ENCODE data around the gene ST14.
"Not testable (repeated sequence)": the region's sequence is repeated elsewhere in the genome, so short reads cannot be mapped to it uniquely, and the experiment has no call there.

Gene ST14

GRCh38 chr11:130170345-130170744 is 10.8 kb downstream of the ST14 start:
- H3K9ac ChIP-seq (ENCODE audit: low read length in 5 of 5) = no peak overlapping the region
- H3K27ac ChIP-seq (ENCODE audit: low read depth, low read length) = no peak overlapping the region
- no peaks in the 10 kb centered on the region for H3K4me1 ChIP-seq (ENCODE audit: control insufficient read depth in 5 of 5, insufficient read depth in 5 of 5, low read length in 5 of 5)
- peaks cover 0 to 15% (median 5%) of the 10 kb centered on the region in 5 donors for H3K27me3 ChIP-seq (ENCODE audit: control insufficient read depth in 5 of 5, insufficient read depth in 4 of 5, low read length in 5 of 5)
- H3K36me3 ChIP-seq (ENCODE audit: control insufficient read depth in 5 of 5, insufficient read depth in 5 of 5, low read length in 5 of 5) = no peaks in the 10 kb centered on the region
- H3K9me3 ChIP-seq (ENCODE audit: control insufficient read depth in 5 of 5, low read length in 5 of 5) = peaks cover 0 to 7% (median 5%) of the 10 kb centered on the region in 5 donors
- H3K4me3 ChIP-seq (ENCODE audit: low read depth in 1 of 5, low read length in 5 of 5) = no peak overlapping the region

- Histone ChIP-seq H3K4me3 (ENCODE audit: low read depth in 1 of 5, low read length in 5 of 5) (no peak overlapping the region), H3K9me3 (ENCODE audit: control insufficient read depth in 5 of 5, low read length in 5 of 5) (peaks cover 0 to 7% (median 5%) of the 10 kb centered on the region in 5 donors), H3K4me1 (ENCODE audit: control insufficient read depth in 5 of 5, insufficient read depth in 5 of 5, low read length in 5 of 5) (no peaks in the 10 kb centered on the region), H3K9ac (ENCODE audit: low read length in 5 of 5) (no peak overlapping the region), H3K36me3 (ENCODE audit: control insufficient read depth in 5 of 5, insufficient read depth in 5 of 5, low read length in 5 of 5) (no peaks in the 10 kb centered on the region), H3K27me3 (ENCODE audit: control insufficient read depth in 5 of 5, insufficient read depth in 4 of 5, low read length in 5 of 5) (peaks cover 0 to 11% (median 5%) of the 10 kb centered on the region in 5 donors), H3K27ac (ENCODE audit: low read depth, low read length) (no peak overlapping the region)
Measured at GRCh38 chr11:130171534-130171933, 12.0 kb downstream of the ST14 start.

GRCh38 chr11:130172001-130172400 is 12.4 kb downstream of the ST14 start:
- H3K4me1 ChIP-seq (ENCODE audit: control insufficient read depth in 5 of 5, insufficient read depth in 5 of 5, low read length in 5 of 5); H3K27ac ChIP-seq (ENCODE audit: low read depth, low read length); H3K4me3 ChIP-seq (ENCODE audit: low read depth in 1 of 5, low read length in 5 of 5); H3K9ac ChIP-seq (ENCODE audit: low read length in 5 of 5); H3K36me3 ChIP-seq (ENCODE audit: control insufficient read depth in 5 of 5, insufficient read depth in 5 of 5, low read length in 5 of 5); H3K9me3 ChIP-seq (ENCODE audit: control insufficient read depth in 5 of 5, low read length in 5 of 5): not testable (repeated sequence)
- peaks cover 0 to 11% (median 5%) of the 10 kb centered on the region in 5 donors for H3K27me3 ChIP-seq (ENCODE audit: control insufficient read depth in 5 of 5, insufficient read depth in 4 of 5, low read length in 5 of 5)

- H3K36me3 ChIP-seq (ENCODE audit: control insufficient read depth in 5 of 5, insufficient read depth in 5 of 5, low read length in 5 of 5) = no peaks in the 10 kb centered on the region
- H3K9ac ChIP-seq (ENCODE audit: low read length in 5 of 5) = no peak overlapping the region
- H3K9me3 ChIP-seq (ENCODE audit: control insufficient read depth in 5 of 5, low read length in 5 of 5) = peaks cover 0 to 7% (median 5%) of the 10 kb centered on the region in 5 donors
- H3K4me1 ChIP-seq (ENCODE audit: control insufficient read depth in 5 of 5, insufficient read depth in 5 of 5, low read length in 5 of 5) = peaks cover 0 to 17% (median 10%) of the 10 kb centered on the region in 5 donors
- no peak overlapping the region for H3K4me3 ChIP-seq (ENCODE audit: low read depth in 1 of 5, low read length in 5 of 5)
- H3K27me3 ChIP-seq (ENCODE audit: control insufficient read depth in 5 of 5, insufficient read depth in 4 of 5, low read length in 5 of 5) = peaks cover 0 to 5% (median 0%) of the 10 kb centered on the region in 5 donors
- no peak overlapping the region for H3K27ac ChIP-seq (ENCODE audit: low read depth, low read length)
Measured at GRCh38 chr11:130174642-130175041, 15.1 kb downstream of the ST14 start.

GRCh38 chr11:130175898-130176297 is 16.3 kb downstream of the ST14 start:
- no peak overlapping the region for H3K4me3 ChIP-seq (ENCODE audit: low read depth in 1 of 5, low read length in 5 of 5)
- H3K36me3 ChIP-seq (ENCODE audit: control insufficient read depth in 5 of 5, insufficient read depth in 5 of 5, low read length in 5 of 5) = no peaks in the 10 kb centered on the region
- peaks cover 0 to 7% (median 5%) of the 10 kb centered on the region in 5 donors for H3K9me3 ChIP-seq (ENCODE audit: control insufficient read depth in 5 of 5, low read length in 5 of 5)
- no peaks in the 10 kb centered on the region for H3K27me3 ChIP-seq (ENCODE audit: control insufficient read depth in 5 of 5, insufficient read depth in 4 of 5, low read length in 5 of 5)
- no peak overlapping the region for H3K27ac ChIP-seq (ENCODE audit: low read depth, low read length)
- H3K4me1 ChIP-seq (ENCODE audit: control insufficient read depth in 5 of 5, insufficient read depth in 5 of 5, low read length in 5 of 5) = peaks cover 0 to 29% (median 17%) of the 10 kb centered on the region in 5 donors
- no peak overlapping the region for H3K9ac ChIP-seq (ENCODE audit: low read length in 5 of 5)

GRCh38 chr11:130177782-130178181 is 18.2 kb downstream of the ST14 start:
- Histone ChIP-seq H3K4me1 (ENCODE audit: control insufficient read depth in 5 of 5, insufficient read depth in 5 of 5, low read length in 5 of 5) (peaks cover 0 to 39% (median 18%) of the 10 kb centered on the region in 5 donors), H3K9me3 (ENCODE audit: control insufficient read depth in 5 of 5, low read length in 5 of 5) (peaks cover 0 to 7% (median 5%) of the 10 kb centered on the region in 5 donors), H3K9ac (ENCODE audit: low read length in 5 of 5) (no peak overlapping the region), H3K36me3 (ENCODE audit: control insufficient read depth in 5 of 5, insufficient read depth in 5 of 5, low read length in 5 of 5) (no peaks in the 10 kb centered on the region), H3K4me3 (ENCODE audit: low read depth in 1 of 5, low read length in 5 of 5) (no peak overlapping the region), H3K27ac (ENCODE audit: low read depth, low read length) (no peak overlapping the region), H3K27me3 (ENCODE audit: control insufficient read depth in 5 of 5, insufficient read depth in 4 of 5, low read length in 5 of 5) (no peaks in the 10 kb centered on the region)

- H3K9me3 ChIP-seq (ENCODE audit: control insufficient read depth in 5 of 5, low read length in 5 of 5) = peaks cover 0 to 7% (median 5%) of the 10 kb centered on the region in 5 donors
- peaks cover 0 to 39% (median 18%) of the 10 kb centered on the region in 5 donors for H3K4me1 ChIP-seq (ENCODE audit: control insufficient read depth in 5 of 5, insufficient read depth in 5 of 5, low read length in 5 of 5)
- no peak overlapping the region for H3K27ac ChIP-seq (ENCODE audit: low read depth, low read length)
- no peak overlapping the region for H3K9ac ChIP-seq (ENCODE audit: low read length in 5 of 5)
- H3K36me3 ChIP-seq (ENCODE audit: control insufficient read depth in 5 of 5, insufficient read depth in 5 of 5, low read length in 5 of 5) = no peaks in the 10 kb centered on the region
- no peak overlapping the region for H3K4me3 ChIP-seq (ENCODE audit: low read depth in 1 of 5, low read length in 5 of 5)
- no peaks in the 10 kb centered on the region for H3K27me3 ChIP-seq (ENCODE audit: control insufficient read depth in 5 of 5, insufficient read depth in 4 of 5, low read length in 5 of 5)
Measured at GRCh38 chr11:130178441-130179339, 19.1 kb downstream of the ST14 start.

- Histone ChIP-seq H3K4me3 (ENCODE audit: low read depth in 1 of 5, low read length in 5 of 5) (no peak overlapping the region), H3K36me3 (ENCODE audit: control insufficient read depth in 5 of 5, insufficient read depth in 5 of 5, low read length in 5 of 5) (no peaks in the 10 kb centered on the region), H3K4me1 (ENCODE audit: control insufficient read depth in 5 of 5, insufficient read depth in 5 of 5, low read length in 5 of 5) (peaks cover 0 to 39% (median 18%) of the 10 kb centered on the region in 5 donors), H3K27me3 (ENCODE audit: control insufficient read depth in 5 of 5, insufficient read depth in 4 of 5, low read length in 5 of 5) (no peaks in the 10 kb centered on the region), H3K9ac (ENCODE audit: low read length in 5 of 5) (no peak overlapping the region), H3K9me3 (ENCODE audit: control insufficient read depth in 5 of 5, low read length in 5 of 5) (peaks cover 0 to 5% (median 3%) of the 10 kb centered on the region in 5 donors), H3K27ac (ENCODE audit: low read depth, low read length) (no peak overlapping the region)
Measured at GRCh38 chr11:130179396-130180306, 20.1 kb downstream of the ST14 start.

- no peak overlapping the region for H3K4me3 ChIP-seq (ENCODE audit: low read depth in 1 of 5, low read length in 5 of 5)
- peaks cover 0 to 39% (median 18%) of the 10 kb centered on the region in 5 donors for H3K4me1 ChIP-seq (ENCODE audit: control insufficient read depth in 5 of 5, insufficient read depth in 5 of 5, low read length in 5 of 5)
- no peaks in the 10 kb centered on the region for H3K36me3 ChIP-seq (ENCODE audit: control insufficient read depth in 5 of 5, insufficient read depth in 5 of 5, low read length in 5 of 5)
- no peaks in the 10 kb centered on the region for H3K27me3 ChIP-seq (ENCODE audit: control insufficient read depth in 5 of 5, insufficient read depth in 4 of 5, low read length in 5 of 5)
- H3K9ac ChIP-seq (ENCODE audit: low read length in 5 of 5) = no peak overlapping the region
- no peaks in the 10 kb centered on the region for H3K9me3 ChIP-seq (ENCODE audit: control insufficient read depth in 5 of 5, low read length in 5 of 5)
- H3K27ac ChIP-seq (ENCODE audit: low read depth, low read length) = no peak overlapping the region
Measured at GRCh38 chr11:130180491-130180890, 20.9 kb downstream of the ST14 start.

Measured in subcutaneous abdominal adipose tissue (tissue), 5 donors.